Measurements from ENCODE around the gene EDC4. TPM values are rescaled to one million over a fixed set of nuclear protein-coding genes. Genes with fewer than 3 reads are reported as not detected.

Gene EDC4, protein sequence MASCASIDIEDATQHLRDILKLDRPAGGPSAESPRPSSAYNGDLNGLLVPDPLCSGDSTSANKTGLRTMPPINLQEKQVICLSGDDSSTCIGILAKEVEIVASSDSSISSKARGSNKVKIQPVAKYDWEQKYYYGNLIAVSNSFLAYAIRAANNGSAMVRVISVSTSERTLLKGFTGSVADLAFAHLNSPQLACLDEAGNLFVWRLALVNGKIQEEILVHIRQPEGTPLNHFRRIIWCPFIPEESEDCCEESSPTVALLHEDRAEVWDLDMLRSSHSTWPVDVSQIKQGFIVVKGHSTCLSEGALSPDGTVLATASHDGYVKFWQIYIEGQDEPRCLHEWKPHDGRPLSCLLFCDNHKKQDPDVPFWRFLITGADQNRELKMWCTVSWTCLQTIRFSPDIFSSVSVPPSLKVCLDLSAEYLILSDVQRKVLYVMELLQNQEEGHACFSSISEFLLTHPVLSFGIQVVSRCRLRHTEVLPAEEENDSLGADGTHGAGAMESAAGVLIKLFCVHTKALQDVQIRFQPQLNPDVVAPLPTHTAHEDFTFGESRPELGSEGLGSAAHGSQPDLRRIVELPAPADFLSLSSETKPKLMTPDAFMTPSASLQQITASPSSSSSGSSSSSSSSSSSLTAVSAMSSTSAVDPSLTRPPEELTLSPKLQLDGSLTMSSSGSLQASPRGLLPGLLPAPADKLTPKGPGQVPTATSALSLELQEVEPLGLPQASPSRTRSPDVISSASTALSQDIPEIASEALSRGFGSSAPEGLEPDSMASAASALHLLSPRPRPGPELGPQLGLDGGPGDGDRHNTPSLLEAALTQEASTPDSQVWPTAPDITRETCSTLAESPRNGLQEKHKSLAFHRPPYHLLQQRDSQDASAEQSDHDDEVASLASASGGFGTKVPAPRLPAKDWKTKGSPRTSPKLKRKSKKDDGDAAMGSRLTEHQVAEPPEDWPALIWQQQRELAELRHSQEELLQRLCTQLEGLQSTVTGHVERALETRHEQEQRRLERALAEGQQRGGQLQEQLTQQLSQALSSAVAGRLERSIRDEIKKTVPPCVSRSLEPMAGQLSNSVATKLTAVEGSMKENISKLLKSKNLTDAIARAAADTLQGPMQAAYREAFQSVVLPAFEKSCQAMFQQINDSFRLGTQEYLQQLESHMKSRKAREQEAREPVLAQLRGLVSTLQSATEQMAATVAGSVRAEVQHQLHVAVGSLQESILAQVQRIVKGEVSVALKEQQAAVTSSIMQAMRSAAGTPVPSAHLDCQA (N-terminal part only)
- total RNA-seq (10 to 100 TPM; 51.7 to 71.3 (median 63.2) TPM), polyA plus RNA-seq (10 to 100 TPM; 27.6 to 45.0 (median 39.6) TPM)
- long read RNA-seq, donor 1, full-length matches to known transcripts = 2 of 2 reads
- long read RNA-seq, donor 1, partial matches to known transcripts = 0 of 2 reads
- long read RNA-seq, donor 1, other reads (novel, unspliced or antisense) = 0 of 2 reads
- long read RNA-seq, donor 2, full-length matches to known transcripts = 1 of 1 reads
- long read RNA-seq, donor 2, partial matches to known transcripts = 0 of 1 reads
- long read RNA-seq, donor 2, other reads (novel, unspliced or antisense) = 0 of 1 reads

DNA sequence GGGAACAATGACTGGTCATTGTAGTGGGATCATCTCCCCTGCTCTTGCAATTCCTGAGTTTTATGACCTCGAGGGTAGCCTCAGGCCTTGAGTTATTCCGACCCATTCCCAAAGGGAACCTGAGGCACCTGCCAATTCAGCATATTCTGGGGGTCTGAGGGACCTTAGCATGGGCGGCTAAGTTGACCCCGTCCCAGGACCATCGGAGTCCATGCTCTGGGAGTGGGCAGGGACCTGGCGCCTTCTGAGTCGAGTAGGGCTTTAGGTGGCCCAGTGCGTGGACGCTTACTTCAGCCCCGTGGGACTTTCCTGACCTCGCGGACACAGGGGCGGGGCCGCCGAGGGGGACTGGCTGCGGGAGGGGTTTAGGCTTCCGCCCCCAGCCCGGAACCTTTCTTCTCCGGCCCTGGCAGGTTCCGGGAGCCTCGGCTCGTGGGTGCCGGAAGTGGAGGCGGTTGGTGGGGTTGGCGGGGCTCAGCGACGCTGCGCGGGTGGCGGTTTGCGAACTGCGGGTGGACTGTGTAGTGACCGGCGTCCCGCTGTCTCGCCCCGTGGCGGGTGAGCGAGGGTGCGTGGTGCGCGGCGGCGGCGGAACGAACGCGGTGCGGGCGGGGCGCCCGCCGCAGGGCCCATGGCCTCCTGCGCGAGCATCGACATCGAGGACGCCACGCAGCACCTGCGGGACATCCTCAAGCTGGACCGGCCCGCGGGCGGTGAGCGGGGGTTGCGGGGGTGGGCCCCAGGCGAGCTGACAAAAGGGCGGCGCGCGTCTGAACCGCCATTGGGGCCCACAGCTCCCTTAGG lies at the start of gene EDC4:
TSS of gene EDC4 (plus strand) at position 422 of the 804 bp plus-strand sequence. CDS start at position 632, 210 bp downstream.
- Histone ChIP-seq H3K4me3 (peak within 1 kb of the TSS; percentile 93 to 99 (median 98)), H3K36me3 (peaks cover 7 to 64% (median 51%) of the 10 kb centered on the region in 6 donors), H3K4me1 (peaks cover 29 to 60% (median 43%) of the 10 kb centered on the region in 6 donors), H3K27ac (peak within 1 kb of the TSS; percentile 77 to 92 (median 84)), H3K9me3 (no peaks in the 10 kb centered on the region), H3K27me3 (replicated peaks in 1 of 7) (no peaks in the 10 kb centered on the region)
- TF ChIP-seq, protein P1, sequence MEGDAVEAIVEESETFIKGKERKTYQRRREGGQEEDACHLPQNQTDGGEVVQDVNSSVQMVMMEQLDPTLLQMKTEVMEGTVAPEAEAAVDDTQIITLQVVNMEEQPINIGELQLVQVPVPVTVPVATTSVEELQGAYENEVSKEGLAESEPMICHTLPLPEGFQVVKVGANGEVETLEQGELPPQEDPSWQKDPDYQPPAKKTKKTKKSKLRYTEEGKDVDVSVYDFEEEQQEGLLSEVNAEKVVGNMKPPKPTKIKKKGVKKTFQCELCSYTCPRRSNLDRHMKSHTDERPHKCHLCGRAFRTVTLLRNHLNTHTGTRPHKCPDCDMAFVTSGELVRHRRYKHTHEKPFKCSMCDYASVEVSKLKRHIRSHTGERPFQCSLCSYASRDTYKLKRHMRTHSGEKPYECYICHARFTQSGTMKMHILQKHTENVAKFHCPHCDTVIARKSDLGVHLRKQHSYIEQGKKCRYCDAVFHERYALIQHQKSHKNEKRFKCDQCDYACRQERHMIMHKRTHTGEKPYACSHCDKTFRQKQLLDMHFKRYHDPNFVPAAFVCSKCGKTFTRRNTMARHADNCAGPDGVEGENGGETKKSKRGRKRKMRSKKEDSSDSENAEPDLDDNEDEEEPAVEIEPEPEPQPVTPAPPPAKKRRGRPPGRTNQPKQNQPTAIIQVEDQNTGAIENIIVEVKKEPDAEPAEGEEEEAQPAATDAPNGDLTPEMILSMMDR (IDR thresholded peaks at IDR 0.05 in 8 of 11, conservative IDR thresholded peaks at IDR 0.05 in 3 of 11) = peak in 4 of 11 experiments; percentile 6 to 33 (median 20)
- TF ChIP-seq POLR2AphosphoS5 (IDR thresholded peaks at IDR 0.05) (peak; percentile 91 to 94 (median 93)), POLR2A (IDR thresholded peaks at IDR 0.05) (peak in 2 of 3 donors; percentile 5 to 76)
- 2 to 6% (median 2%) methylated on average over 29 to 72 of the region's 72 CpGs for WGBS, 5 donors
- intact Hi-C loops (cut with DNase I; ENCODE audit: low total_unique reads) = no loop called here
- peak; percentile 96 for DNase-seq

DNA sequence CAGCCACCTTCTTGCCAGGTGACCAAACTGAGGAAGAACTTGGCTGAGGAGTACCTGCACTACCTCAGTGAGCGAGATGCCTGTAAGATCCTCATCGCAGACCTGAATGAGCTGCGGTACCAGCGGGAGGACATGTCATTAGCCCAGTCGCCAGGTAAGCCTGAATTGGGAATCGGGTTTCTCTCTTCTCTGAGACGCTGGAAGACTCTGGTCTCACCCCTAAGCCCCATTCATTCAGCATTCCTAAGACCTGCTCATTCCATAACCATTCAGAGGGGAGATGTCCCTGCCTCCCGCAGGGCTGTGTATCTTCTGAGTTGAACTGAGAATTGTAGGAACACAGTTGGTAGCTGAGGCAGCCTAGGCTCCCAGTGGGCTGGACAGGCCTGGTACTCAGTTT lies 47.7 kb upstream of the EDC4 start:
- intact Hi-C loops (cut with DNase I; ENCODE audit: low total_unique reads) = no loop called here

DNA sequence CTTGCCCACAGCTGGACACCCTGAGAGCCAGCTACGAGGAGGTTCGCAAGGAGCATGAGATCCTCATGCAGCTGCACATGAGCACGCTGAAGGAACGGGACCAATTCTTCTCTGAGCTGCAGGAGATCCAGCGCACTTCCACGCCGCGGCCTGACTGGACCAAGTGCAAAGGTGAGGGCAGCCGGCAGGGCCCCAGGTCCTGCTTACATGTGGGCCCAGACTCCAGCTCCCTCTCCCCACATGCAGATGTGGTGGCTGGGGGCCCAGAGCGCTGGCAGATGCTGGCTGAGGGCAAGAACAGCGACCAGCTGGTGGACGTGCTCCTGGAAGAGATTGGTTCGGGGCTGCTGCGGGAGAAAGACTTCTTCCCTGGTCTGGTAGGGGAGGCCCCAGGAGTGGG lies 46.9 kb upstream of the EDC4 start:
- TF ChIP-seq, protein P1 (IDR thresholded peaks at IDR 0.05 in 8 of 11, conservative IDR thresholded peaks at IDR 0.05 in 3 of 11) = no peak
- TF ChIP-seq POLR2AphosphoS5 (IDR thresholded peaks at IDR 0.05) = no peak
- no peak for TF ChIP-seq POLR2A (IDR thresholded peaks at IDR 0.05)
- no peak for DNase-seq
- Histone ChIP-seq H3K4me3 (no peak overlapping the region), H3K27me3 (replicated peaks in 1 of 7) (no peaks in the 10 kb centered on the region), H3K27ac (no peak overlapping the region), H3K4me1 (no peaks in the 10 kb centered on the region), H3K36me3 (peaks cover 0 to 55% (median 41%) of the 10 kb centered on the region in 6 donors), H3K9me3 (no peaks in the 10 kb centered on the region)
- WGBS, 5 donors = 93 to 97% (median 96%) methylated on average over 3 to 14 of the region's 14 CpGs
- intact Hi-C loops (cut with DNase I; ENCODE audit: low total_unique reads) = no loop called here

More for the DNA sequence above, 47.7 kb upstream of the EDC4 start:
- DNase-seq = no peak
- no peaks in the 10 kb centered on the region for H3K27me3 ChIP-seq (replicated peaks in 1 of 7)
- 90 to 93% (median 92%) methylated on average over 7 to 8 of the region's 8 CpGs for WGBS, 5 donors
- H3K27ac ChIP-seq = no peak overlapping the region
- H3K36me3 ChIP-seq = peaks cover 0 to 47% (median 34%) of the 10 kb centered on the region in 6 donors
- no peaks in the 10 kb centered on the region for H3K9me3 ChIP-seq
- no peaks in the 10 kb centered on the region for H3K4me1 ChIP-seq
- TF ChIP-seq POLR2A (IDR thresholded peaks at IDR 0.05) (no peak), POLR2AphosphoS5 (IDR thresholded peaks at IDR 0.05) (no peak)
- TF ChIP-seq, protein P1 (IDR thresholded peaks at IDR 0.05 in 8 of 11, conservative IDR thresholded peaks at IDR 0.05 in 3 of 11) = no peak
- H3K4me3 ChIP-seq = no peak overlapping the region

Measured in spleen (tissue), 13 donors.